GM18520 (cell line): ENCODE results near the gene NOP16.
A peak's percentile ranks its signal among the peaks of the same experiment; 100 is the strongest.

Experiments
- ATAC-seq: cut with Tn5 transposase; IDR thresholded peaks from one replicate; pipeline ENCODE4 v1.9.1; 2021; ENCODE audit not compliant: unreplicated experiment

The NOP16 gene

DNA sequence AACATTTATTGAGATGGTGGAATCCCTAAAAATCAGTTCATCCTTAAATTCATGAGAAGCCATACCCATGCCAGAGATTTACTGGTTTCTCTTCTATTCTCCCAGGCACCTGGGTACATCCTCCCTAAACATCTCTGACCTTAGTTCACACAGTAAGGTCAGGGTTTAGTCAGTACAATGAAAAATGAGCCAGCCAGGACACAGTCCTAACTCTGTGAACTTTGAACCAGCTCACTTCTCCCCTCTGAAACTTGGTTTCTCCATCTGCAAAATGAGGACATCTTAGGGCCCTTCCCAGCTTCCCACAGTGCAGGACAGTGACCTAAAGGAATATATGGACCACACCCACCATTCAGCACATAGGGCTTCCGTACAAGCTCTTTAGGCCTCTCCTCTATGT, 1.9 kb downstream of the NOP16 start:
- ATAC-seq = no peak

DNA sequence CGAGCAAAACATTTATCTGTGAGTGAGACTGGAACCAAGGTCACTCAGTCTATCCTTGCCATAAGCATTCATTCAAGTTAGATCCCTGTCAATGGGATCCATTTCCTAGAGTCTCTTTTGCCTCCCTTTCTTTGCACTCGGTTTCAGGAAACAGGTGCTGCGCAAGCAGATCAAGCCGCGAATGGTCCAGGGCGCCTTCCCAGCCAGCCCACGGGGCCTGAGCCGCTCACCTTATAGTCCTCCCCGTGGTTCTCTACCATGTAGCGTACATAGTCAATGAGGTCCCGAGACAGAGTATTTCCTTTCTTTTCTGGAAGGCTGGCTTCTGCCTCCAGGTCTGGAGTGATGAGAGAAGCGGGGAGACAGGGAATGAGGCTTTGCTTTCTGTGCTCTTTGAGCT, 3.4 kb downstream of the NOP16 start:
- no peak for ATAC-seq

DNA sequence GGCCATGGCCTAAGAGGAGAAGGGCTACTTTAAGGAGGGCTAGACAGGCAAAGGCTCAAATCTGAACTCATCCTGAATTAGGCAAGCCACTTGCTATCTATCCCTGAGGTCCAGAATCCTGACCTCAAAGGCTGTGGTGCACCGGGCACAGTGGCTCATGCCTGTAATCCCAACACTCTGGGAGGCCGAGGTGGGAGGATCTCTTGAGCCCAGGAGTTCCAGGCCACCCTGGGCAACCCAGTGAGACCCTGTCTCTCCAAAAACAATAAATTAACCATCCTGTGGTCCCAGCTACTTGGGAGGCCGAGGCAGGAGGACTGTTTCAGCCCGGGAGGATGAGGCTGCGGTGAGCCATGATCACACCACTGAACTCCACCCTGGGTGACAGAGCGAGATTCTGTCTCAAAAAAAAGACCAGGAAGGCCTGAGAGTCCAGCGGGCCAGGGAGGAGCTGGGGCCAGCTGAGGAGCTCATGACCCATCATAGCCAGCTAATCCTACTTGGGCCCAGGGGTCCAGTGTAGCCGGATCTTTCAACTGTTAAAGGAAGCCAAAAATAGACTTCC, 4.0 kb downstream of the NOP16 start:
- ATAC-seq = no peak

DNA sequence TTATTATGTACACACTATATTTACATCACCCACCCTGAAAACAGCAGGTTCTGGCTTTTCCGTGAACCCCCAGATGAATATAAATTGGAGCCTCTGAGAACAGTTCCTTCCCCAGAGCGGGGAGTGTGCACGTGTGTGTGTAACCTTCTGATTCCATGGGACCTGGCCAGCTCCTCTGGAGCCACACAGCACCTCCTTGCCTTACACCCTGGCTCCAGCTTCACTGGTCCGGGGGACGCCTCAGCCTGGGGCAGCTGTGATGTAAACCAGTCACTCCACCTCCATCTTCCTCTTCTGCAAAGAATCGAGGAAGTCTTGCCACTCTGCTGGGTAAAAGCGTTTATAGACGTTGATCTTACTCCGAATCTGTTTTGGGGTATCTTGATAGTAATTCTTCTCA, 4.4 kb downstream of the NOP16 start:
- ATAC-seq = no peak

DNA sequence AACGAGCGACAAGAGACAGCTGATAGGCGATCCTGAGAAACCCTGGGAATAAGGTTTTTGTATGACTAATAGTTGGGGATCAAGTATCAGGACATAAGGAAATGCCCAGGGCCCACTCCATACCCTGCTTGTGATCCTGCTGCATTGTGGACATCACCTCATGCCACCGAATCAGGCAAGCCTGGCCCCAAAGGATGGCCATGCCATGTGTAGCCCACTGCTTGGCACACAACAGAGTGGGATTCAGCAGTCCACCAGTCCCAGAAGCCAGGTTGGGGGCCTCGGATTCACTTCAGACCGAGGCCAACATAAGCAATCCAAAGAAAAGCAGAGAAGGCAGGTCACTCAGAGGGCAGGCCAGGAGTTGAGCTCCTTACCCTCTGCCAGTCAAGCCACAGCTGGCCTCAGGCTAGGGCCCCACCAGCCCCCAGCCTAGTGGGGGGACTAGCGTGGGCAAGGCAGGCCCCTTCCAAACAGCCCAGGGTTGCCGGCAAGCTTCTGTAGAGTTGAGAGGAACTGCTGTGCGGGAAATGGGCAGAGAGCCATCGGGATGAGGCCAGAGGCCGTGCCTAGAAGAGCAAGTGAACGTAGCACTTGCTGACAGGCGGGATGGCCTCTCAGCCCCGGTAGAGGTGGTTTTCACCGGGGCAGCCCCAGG, 5.0 kb downstream of the NOP16 start:
- no peak for ATAC-seq

DNA sequence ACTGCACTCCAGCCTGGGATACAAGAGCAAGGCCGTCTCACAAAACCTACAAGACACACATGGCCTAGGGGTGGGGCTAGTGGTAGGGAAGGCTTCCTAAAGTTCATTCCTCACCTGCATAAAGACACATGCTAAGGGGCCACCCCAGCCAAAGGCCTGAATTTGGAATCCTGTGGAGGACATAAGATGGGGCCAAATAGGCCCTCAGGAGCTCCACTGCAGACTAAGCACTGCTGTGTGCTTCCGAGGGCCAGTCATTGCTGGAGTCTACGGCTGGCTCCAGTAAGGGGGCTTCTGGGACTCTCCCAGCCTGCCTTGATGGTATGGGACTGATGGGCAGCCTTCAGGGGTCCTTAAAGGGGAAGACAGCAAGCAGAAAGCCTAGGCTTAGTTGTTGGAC, 5.7 kb downstream of the NOP16 start:
- ATAC-seq = no peak

DNA sequence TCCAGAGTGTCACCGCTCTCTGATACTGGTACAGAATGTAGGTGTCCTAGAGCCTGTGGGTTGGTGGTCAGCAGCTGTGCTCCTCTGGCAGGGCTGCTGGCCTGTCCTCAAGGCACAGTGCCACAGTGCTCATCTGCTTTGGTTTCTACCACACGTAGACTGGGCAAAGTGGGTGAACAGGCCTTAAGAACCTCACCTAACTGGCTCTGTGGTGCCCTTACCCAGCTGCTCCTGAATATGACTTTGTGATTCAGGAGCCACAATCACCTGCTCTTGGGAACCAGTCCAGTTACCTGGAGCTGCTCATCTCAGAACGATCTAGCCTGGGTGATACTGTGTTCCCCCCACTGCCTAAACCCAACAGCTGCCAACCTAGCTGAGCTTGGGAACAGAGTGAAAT, 6.4 kb downstream of the NOP16 start:
- no peak for ATAC-seq

DNA sequence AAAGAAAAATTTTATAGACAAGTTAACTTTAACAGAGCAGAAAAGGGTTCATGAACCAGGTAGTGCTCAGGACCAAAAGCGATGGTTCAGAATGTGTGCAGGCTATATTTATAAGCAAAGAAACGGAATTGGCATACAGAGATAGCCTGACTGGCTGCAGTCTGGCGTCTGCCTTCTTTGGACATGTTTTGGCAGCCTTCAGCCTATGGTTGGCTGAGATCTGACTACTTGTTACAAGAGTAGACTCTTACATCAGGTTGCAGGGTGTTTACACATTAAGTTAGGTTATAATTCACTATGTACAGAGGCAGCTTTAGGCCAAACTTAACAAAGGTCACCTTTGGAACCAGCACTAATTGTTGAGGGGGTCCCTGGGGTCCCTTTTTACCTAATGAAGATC, 7.0 kb downstream of the NOP16 start:
- ATAC-seq = no peak

DNA sequence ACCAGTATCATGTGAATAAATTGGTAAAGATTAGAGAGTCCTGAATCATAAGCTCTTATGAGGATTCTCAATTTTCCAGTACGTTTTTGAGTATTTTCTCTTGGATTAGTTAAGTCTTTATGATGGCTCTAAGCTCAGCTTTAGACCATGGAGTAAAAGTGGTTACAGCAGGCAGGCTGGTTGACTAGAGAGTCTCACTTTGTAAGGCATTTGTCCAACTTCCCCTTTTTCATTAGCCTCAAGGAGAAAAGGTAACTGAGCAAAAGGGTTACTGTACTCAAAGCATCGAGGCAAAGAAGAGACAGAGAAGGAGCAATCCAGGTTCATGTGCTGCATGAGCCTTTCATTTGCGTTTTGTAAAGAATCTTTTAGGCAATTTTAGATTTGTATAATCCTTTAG, 8.5 kb downstream of the NOP16 start:
- no peak for ATAC-seq

DNA sequence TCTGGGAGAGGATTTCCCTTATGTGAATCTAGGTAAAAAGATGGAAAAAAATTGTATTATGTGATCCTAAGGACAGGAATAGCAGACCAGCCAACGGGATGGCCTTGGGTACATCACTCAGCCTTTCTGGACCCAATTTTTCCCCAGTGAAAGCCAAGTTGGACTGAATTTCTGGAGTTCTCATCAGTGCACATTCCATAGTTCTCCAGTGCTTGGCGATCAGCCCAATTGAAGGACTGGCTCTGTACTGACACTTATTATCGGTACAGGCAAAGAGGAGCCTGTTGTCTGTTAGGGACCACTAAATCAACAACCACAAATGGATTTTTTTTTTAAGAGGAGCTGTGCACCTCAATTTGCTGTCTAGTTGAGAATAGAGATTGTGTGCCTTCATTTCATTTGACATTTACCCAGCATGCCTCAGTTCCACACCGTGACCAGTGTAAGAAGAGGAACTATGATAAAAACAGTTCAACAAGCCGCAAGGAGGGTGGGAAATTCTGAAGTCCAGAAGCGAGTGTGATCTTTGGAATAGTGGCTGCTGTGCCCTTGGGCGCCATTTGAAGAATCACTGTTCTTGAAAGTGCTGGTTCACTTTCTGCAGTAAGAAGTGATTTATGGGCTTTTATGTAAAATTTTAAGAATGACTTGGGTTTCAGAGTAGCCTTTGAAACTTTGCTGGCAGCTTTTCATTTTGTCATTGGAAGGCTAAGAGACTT, 15.1 kb downstream of the NOP16 start:
- no peak for ATAC-seq

DNA sequence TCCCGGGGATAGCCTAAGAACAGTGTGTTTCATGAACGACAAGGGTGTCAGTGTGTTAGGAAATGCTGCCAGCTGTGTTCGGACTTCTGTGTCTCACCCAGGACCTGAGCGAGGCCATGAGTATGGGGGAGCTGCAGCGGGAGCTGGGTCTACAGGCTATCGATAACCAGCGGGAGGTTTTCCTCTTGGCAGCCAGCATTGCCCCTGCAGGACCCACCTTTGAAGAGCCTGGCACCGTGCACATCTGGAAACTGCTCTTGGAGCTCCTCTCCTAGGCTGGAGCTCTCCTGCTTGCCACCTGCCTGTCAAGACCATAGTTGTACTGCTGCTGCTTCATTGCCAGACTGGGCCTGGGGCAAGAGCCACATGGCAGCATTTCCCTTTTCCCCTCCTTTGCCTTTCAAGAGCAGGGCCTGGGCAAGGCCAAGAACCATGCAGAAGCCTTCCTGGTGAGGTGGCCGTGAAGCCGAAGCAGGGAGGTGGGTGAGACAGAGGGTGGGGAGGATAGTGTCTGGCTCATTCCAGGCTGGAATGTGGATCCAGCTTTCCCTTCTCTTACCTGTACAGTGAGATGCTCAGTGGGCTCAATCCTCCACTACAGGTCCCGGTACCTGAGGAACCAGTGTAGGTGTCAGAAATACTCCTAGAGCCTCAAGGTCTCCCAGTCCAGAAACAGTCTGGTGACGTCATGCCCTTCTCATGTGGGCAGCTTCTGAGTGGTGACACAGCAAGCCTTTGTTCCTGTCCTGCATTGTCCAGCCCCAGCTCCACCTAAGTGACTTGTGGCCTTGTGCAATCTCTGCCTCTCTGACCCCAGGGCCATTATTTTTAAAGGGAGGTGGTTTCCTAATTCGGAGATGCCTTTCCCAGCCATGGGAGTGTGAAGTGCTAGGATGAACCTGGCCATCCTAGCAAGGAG, 16.5 kb downstream of the NOP16 start:
- ATAC-seq = no peak

DNA sequence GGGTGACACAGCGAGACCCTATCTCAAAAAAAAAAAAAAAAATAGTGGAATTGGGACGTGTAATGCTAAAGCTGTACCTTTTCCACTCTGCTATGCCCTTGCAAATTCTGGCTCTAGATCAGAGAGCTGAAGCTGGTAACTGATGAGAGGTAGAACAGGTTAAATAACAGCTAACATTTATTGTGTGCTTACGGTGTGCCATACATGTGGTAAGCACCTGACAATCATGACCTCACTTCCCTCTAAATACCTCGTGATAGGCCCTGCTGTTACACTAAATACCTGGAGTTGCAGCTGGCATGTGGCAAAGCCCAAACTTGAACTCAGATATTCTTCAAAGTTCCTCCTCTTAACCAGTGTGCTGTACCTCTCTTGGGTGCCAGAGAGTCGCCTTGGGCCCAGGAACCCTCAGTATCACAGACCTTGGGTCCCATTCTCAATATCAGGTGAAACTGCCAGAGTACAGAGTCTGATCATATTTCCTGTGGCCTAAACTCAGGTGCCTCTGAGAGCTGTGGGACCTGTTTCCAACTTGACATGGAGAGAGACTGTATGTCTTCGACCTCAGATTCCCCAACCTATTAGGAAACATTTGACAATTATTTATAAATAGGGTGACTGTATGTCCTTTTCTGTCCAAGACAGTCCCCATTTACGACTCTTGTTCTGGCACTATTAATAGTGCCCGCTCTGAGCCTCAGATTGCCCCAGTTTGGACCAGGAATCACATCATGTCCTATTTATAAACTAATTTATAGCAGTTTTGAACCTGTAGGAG, 18.3 kb downstream of the NOP16 start:
- ATAC-seq = no peak

DNA sequence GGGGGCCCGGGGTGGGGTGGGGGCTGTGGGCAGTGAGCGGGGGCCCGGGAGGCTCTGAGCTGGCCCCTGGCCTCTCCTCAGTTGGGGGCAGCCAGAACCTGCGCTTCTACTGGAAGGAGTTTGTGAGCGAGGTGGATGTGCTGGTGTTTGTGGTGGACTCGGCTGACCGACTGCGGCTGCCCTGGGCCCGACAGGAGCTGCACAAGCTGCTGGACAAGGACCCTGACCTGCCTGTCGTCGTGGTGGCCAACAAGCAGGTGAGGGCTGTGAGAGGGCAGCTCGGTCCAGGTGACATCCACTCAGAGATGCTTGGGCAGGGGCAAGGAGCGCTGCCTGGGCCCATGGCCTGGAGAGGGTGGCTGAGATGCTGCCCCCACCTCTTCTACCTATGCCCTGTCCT, 19.7 kb downstream of the NOP16 start:
- no peak for ATAC-seq

DNA sequence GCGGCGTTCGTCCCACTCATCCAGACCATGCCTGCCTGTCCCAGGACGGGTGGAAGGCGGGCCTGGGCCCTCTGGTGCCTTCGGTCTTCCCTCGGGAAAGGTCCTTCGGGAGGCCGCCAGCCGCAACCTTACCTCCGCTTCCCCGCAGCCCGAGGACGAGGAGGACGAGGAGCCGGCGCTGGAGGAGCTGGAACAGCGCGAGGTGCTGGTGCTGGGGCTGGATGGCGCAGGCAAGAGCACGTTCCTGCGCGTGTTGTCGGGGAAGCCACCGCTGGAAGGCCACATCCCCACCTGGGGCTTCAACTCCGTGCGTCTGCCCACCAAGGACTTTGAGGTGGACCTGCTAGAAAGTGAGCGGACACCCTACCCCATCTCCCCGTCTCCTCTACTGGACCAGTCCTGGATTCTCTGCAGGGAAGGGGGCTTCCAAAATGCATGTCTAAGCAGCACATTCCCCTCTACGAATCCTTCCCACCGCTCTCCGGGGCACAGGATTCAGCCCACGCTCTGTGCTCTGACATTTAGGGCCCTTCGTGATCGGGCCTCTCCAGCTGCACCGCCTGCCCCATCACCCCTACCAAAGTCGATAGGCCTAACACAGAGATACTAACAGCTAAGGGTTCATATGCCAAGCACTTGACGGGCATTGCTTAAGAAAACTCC, 22.0 kb downstream of the NOP16 start:
- no peak for ATAC-seq

DNA sequence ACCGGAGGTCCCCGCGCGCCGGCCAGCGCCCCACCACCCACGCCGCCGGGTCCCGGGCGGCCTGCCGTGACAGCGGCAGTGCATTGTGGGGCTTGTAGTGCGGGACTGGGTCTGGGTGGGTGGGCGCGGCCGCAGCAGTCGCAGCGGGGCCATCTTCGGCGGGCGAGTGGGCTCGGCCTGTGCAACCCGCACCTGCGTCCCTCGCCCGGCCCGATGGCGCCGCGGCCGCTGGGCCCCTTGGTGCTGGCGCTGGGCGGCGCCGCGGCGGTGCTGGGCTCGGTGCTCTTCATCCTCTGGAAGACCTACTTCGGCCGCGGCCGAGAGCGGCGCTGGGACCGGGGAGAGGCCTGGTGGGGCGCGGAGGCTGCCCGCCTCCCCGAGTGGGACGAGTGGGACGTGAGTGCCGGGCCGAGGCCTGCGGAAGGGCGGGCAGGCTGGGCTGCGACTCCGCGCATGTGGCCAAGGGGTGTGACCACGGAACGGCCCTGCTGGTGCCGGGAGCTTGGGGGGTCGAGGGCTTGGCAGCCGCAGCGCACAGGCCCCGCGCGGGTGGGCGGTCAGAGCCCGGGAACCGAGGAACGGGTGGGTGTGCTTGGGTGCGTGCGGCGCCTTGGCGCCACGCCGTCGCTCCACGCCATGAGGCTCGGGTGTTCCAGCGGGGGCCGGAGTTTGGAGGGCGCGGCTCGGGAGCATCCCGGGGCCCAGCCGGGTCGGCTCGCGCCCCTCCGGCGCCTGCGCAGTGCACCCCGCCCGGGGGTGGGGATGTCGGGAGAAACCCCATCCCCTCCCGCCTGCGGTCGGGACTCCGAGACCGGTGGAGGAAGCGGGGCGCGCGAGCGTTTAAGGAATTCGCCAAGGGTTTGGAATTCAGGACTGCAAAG, 22.8 kb downstream of the NOP16 start, which contains the start of gene ARL10:
TSS of gene ARL10 (plus strand) at position 137 of the 881 bp plus-strand sequence. CDS start at position 214, 77 bp downstream.
- ATAC-seq = no peak

DNA sequence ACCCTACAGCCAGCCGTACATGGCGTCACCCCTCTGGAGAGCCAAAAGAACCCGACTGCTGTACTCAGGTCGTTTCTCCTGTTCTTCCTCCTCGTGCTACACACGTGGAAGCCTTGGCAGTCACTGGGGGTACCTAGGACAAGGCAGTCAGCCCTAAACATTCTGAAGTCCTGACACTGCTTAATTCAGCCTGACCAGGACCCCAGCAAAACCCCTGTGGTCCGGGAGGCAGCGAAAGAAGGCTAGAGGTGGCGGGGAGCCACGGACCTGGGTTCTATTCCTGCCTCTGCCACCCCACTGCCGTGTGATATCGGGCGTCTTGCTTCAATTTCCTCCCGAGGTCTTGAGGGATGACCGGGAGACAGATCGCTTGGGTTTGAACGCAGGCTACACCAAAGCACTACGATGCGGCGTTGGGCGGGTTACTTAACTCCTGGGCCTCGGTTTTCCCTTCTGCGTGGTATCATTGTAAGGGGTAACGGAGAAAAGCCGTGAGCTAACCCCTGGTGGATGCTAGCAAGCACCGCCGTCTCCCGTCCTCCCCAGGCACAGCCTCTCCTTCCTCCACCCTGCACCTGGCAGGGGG, 23.5 kb downstream of the NOP16 start:
- ATAC-seq = no peak

DNA sequence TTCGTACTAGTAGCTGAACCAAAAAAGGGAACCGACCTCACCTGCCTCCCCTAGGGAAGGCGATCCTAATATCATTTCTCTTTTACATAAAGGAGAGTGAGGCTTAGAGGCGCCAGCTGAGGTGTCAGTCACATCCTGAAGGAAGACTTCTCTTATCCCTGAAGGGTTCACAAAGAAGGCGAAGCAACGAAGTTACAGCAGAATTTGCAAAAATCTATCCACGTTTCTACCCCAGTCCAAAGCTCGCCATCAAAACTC, 26.2 kb downstream of the NOP16 start:
- ATAC-seq = no peak

DNA sequence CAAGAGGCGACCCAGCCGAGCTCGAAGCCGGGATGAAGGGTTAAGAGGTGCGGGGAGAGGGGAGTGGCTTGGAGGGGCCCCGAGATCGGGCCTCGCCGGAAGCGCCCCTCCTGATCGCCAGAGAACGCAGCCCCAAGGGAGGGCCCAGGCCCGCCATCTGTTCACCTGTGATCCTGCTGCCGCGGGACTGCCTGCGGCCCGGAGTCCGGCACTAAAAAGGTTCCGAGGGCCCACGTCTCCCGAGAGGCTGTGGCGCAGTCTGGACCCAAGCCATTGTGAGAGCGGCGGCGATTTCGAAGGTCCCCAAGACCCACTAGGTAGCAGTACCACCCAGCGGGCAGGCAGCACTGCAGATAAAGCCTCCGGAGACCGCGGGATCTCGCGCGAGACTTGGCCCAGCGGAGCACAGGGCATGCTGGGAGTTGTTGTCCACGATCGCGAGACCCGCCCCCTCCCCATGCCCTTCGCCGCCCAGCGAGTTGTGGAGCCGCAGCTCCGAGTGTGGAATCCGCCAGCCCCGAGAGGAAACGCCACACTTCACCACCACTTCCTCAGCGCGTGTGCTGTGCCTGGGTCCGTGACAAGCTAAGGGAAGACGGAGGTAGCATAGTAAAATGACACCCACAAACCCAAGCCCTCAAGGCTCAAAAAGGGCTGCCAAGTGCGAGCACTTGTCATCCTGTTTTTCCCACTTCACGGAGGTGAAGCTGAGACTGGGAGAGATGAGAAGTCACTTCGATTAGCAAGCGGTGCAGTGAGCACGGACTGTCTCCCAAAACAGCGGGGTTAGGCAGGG, 26.8 kb downstream of the NOP16 start, which contains the start of gene KIAA1191:
TSS of gene KIAA1191 (minus strand) at position 328 of the 796 bp plus-strand sequence. CDS start 2,256 bp downstream, outside the sequence.
- ATAC-seq = peak; percentile 87
